Activated CD8-positive, alpha-beta memory T cell treated with anti-CD3 and anti-CD28 coated beads, Interleukin-2, amount 50 U/mL, for 24 hours (primary cell): ENCODE results near the gene ITPRID2.
"Not testable (repeated sequence)": the region's sequence is repeated elsewhere in the genome, so short reads cannot be mapped to it uniquely, and the experiment has no call there.

ENCODE experiments used
- DNase-seq: peaks from one replicate; pipeline ENCODE4 v3.0.0-alpha.2; 2020; ENCODE audit errors: extremely low read depth

The ITPRID2 gene

GRCh38 chr2:181916726-181917718, 25.5 kb downstream of the ITPRID2 start:
- DNase-seq: no peak

- no peak for DNase-seq
Observed at GRCh38 chr2:181918188-181918587, 26.7 kb downstream of the ITPRID2 start.

- no peak for DNase-seq
Observed at GRCh38 chr2:181923121-181923520, 31.6 kb downstream of the ITPRID2 start.

GRCh38 chr2:181924336-181924735, 32.8 kb downstream of the ITPRID2 start:
- DNase-seq: no peak

GRCh38 chr2:181934694-181935093, 43.2 kb downstream of the ITPRID2 start:
- no peak for DNase-seq

- no peak for DNase-seq
Observed at GRCh38 chr2:181937473-181937872, 45.9 kb downstream of the ITPRID2 start.

- DNase-seq: no peak
Observed at GRCh38 chr2:181943411-181944124, 52.0 kb downstream of the ITPRID2 start.

- no peak for DNase-seq
Observed at GRCh38 chr2:181944164-181944913, 52.8 kb downstream of the ITPRID2 start.

GRCh38 chr2:181944914-181945291, 53.4 kb downstream of the ITPRID2 start:
- no peak for DNase-seq

- DNase-seq: no peak
Observed at GRCh38 chr2:181946444-181947127, 55.1 kb downstream of the ITPRID2 start.

- no peak for DNase-seq
Observed at GRCh38 chr2:181947273-181947672, 55.7 kb downstream of the ITPRID2 start.

GRCh38 chr2:181948227-181948626, 56.7 kb downstream of the ITPRID2 start:
- no peak for DNase-seq

GRCh38 chr2:181949047-181949446, 57.5 kb downstream of the ITPRID2 start:
- DNase-seq: no peak

- no peak for DNase-seq
Observed at GRCh38 chr2:181952404-181953226, 61.1 kb downstream of the ITPRID2 start.

- peak; percentile 27 for DNase-seq
Observed at GRCh38 chr2:181953881-181954537, 62.5 kb downstream of the ITPRID2 start.

- DNase-seq: no peak
Observed at GRCh38 chr2:181954538-181954883, 63.0 kb downstream of the ITPRID2 start.

- no peak for DNase-seq
Observed at GRCh38 chr2:181955010-181955409, 63.5 kb downstream of the ITPRID2 start.

GRCh38 chr2:181955866-181956265, 64.3 kb downstream of the ITPRID2 start:
- DNase-seq: not testable (repeated sequence)

- no peak for DNase-seq
Observed at GRCh38 chr2:181957668-181958067, 66.1 kb downstream of the ITPRID2 start.

GRCh38 chr2:181958726-181959125, 67.2 kb downstream of the ITPRID2 start:
- DNase-seq: no peak
